ENCODE results near the gene HPRT1.

HPRT1 gene

DNA sequence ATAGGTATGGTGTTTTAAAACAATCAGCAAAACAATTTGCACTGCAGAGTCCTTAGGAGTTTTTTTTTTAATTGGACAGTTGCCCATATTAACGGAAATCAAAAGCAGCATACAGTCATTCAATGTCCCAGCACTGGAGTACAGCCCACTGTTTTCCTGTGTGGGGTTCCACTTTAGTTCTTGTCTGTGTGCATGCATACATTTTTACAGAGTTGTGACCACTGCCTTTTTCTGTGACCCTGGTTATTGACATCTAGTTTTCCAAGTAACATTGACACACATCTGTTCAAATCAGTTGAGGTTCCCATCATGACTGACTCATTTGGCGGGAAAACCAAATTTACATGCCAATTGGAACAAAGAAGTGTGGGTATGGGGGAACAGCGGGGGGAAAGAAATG is 83.3 kb downstream of the HPRT1 start:
- no peak for DNase-seq (ENCODE audit: low read depth in 2 of 2)

DNA sequence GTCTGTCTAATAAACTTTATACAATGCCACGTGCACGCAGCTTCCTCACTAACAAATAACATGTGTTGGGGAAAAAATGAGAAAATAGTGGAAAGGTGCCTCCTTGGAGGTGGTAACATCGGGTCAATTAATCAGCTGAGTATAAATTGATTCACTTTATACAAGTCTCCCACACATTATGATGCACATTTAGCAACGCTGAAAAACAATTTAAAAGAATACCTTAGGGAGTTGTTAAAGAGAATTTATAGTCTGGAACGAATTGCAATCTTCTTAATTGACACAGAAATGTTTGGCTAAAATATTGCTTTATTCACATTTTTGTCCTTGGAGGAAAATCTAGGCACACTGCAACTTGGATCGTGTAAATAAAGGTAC is 84.2 kb downstream of the HPRT1 start:
- no peak for DNase-seq (ENCODE audit: low read depth in 2 of 2)

GRCh38 chrX:134544513-134545151 is 84.7 kb downstream of the HPRT1 start:
- no peak for DNase-seq (ENCODE audit: low read depth in 2 of 2)

- DNase-seq (ENCODE audit: low read depth in 2 of 2): no peak
These were observed 85.5 kb downstream of the HPRT1 start for GRCh38 chrX:134545510-134545909.

DNA sequence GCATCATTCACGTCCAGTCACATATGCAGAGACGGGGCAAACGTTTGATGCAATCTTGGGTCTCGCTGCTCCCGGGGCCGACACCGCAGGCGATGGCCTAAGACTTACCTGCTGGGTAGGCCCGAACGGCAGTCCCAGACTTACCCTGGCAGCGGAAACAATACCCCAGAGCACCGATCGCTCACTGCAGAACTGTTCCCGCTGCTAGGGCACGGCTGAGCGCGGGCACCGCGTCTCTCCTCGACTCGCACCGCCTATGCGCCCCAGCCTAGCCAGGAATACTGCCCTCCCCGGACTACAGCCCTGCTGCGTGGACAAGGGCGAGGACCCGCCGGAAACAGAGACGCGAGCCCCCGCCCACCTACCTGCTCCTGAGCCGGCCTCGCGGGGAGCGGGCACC is 86.2 kb downstream of the HPRT1 start:
- DNase-seq (ENCODE audit: low read depth in 2 of 2): no peak

DNA sequence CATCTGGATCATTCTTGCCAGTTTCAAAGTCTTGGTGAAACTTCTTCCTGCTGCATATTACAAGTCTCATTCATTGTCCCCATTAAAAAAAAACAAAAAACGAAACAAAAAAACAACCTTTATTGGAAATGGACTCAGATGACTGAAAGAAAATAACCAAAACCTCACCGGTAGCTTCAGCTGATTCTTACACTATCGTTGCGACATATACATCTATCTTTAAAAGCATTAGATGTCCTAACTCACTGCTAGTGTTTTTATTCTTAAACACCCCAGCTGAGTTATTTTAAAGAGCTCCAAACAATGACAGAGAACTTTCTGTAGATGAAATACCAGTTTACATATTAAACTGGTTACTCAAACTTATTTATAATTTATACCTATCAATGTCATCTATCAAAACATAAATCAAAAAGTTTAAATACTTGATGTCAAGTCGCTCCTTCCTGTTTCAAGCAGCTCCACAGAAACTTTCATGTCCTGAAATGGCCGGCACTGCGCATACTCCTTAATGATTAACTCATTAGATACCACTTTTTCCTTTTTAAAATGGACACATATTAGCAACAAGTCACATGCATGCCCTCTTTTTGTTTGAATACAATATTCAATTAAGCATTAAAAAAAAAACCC is 87.2 kb downstream of the HPRT1 start:
- DNase-seq (ENCODE audit: low read depth in 2 of 2): no peak

DNA sequence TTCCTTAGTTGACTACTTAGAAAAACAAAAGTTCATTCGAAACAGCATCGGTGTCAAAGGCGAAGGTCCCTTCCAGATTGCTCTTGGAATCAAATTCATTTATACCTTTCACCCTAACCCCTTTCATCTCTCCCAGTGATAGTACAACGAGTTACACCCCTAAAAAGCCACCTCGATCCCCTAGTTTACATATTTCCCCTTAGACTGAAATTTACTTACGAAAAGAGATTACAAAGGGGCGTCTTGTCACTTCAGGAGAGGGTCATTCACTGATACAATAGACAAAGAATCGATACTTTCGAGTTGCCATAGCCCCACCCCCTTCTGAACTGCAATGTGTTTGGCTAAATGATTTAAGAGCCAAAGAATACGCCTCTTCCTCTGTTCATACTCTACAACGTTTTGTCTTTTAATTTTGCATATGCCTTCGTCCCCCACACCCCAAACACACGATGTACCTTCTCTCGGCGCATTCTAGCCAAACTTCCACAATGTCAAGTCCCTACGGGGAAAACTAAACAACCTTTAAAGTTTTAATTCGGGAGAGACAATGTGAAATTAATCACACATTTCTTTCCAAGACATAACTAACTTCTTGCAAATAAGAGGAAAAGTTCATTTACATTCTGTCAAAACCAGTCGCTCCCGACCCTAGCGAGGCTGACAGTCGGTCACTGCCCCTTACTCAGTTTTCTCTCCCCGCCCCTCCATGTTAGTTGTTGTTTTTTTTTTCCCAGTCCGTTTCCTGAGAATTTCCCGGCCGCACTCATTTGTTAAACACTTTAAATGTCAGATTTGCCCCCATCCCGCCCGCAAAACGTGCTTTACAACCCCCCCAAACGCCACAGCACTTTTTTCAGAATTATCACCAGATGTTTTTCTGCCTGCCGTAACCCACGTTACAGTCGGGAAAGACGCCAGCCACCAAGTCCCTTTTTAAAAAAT is 88.6 kb downstream of the HPRT1 start:
- no peak for DNase-seq (ENCODE audit: low read depth in 2 of 2)

Measured in stimulated activated CD4-positive, alpha-beta T cell treated with anti-CD3 and anti-CD28 coated beads, Interleukin-12 subunit alpha, Interleukin-12 subunit beta, amount 100 ng/mL, for 24 hours (primary cell).